T-cell (primary cell): ENCODE measurements around the gene GALNT10. TPM values are rescaled to one million over a fixed set of nuclear protein-coding genes. Genes with fewer than 3 reads are reported as not detected.

Experiments used
- ATAC-seq, 4 experiments: fragments of 200-7000 bp in 3 of 4; fragments of 150-1000 bp in 1 of 4; cut with Tn5 transposase; replicated peaks in 1 of 4; 1 replicate in 3 of 4; 2 replicates in 1 of 4; pipeline ENCODE4 v1.10.0; 2021; ENCODE audit warnings: moderate library complexity in 3 of 4, mild to moderate bottlenecking in 2 of 4, moderate number of reproducible peaks in 1 of 4
- CTCF ChIA-PET, 2 donors: fragments of 300-600 bp; sonication (Branson Sonifier 250); formaldehyde crosslinking; loops; one replicate each; lab custom pipeline; 2022; ENCODE audit warnings: antibody characterized with exemption in 2 of 2; lab: Charles Lee
- POLR2A ChIA-PET, 2 donors: fragments of 300-600 bp; sonication (Branson Sonifier 250); formaldehyde crosslinking; loops; one replicate each; lab custom pipeline; 2022; ENCODE audit warnings: antibody characterized with exemption in 2 of 2; lab: Charles Lee
- DNase-seq, 35 experiments: peaks; one replicate each; pipeline versions ENCODE4 v3.0.0 to v3.0.0-alpha.2; 2013 to 2023
- H3K27ac ChIP-seq: one replicate; pipeline ENCODE4 v1.5.1; 2013; ENCODE audit warnings: low read length
- H3K27me3 ChIP-seq, 2 experiments: replicated peaks in 1 of 2; 1 replicate in 1 of 2; 2 replicates in 1 of 2; pipeline versions ENCODE4 v1.6.1 to v1.7.0; 2013; ENCODE audit warnings: low read length in 1 of 2, mixed read lengths in 1 of 2; ENCODE audit not compliant: control insufficient read depth in 2 of 2, insufficient read depth in 2 of 2; ENCODE audit errors: extremely low read depth in 1 of 2
- H3K36me3 ChIP-seq, 2 donors: 1 replicate in 1 of 2; 2 replicates in 1 of 2; pipeline versions ENCODE4 v1.6.1 to v1.7.0; 2013; ENCODE audit warnings: low read length in 1 of 2; ENCODE audit not compliant: control insufficient read depth in 2 of 2, insufficient read depth in 1 of 2; ENCODE audit errors: extremely low read depth in 1 of 2
- H3K4me1 ChIP-seq, 2 experiments: 1 replicate in 1 of 2; 2 replicates in 1 of 2; pipeline versions ENCODE4 v1.6.1 to v1.7.0; 2013; ENCODE audit warnings: low read length in 2 of 2, mixed read lengths in 1 of 2; ENCODE audit not compliant: insufficient read depth in 2 of 2, control insufficient read depth in 1 of 2; ENCODE audit errors: extremely low read depth in 1 of 2
- H3K4me3 ChIP-seq, 2 donors: 1 replicate in 1 of 2; 2 replicates in 1 of 2; pipeline versions ENCODE4 v1.5.1 to v1.7.0; 2013; ENCODE audit warnings: mild to moderate bottlenecking in 2 of 2, low read length in 1 of 2, moderate library complexity in 1 of 2; ENCODE audit not compliant: control insufficient read depth in 1 of 2; ENCODE audit errors: extremely low read depth in 1 of 2
- H3K9me3 ChIP-seq: 2 replicates; pipeline ENCODE4 v1.7.0; 2013
- H3K27ac Mint-ChIP-seq, 2 donors: one replicate each; pipeline ENCODE4 v1.8.0; 2020 to 2021; ENCODE audit warnings: mild to moderate bottlenecking in 2 of 2, mixed read lengths in 2 of 2
- H3K27me3 Mint-ChIP-seq, 2 donors: one replicate each; pipeline ENCODE4 v1.8.0; 2021 to 2022; ENCODE audit warnings: mixed read lengths in 2 of 2
- H3K36me3 Mint-ChIP-seq: one replicate; pipeline ENCODE4 v1.8.0; 2021; ENCODE audit warnings: mixed read lengths
- H3K4me1 Mint-ChIP-seq, 3 donors: one replicate each; pipeline ENCODE4 v1.8.0; 2020 to 2022; ENCODE audit warnings: mixed read lengths in 3 of 3, mild to moderate bottlenecking in 1 of 3
- H3K4me3 Mint-ChIP-seq, 3 donors: one replicate each; pipeline ENCODE4 v1.8.0; 2020 to 2022; ENCODE audit warnings: mild to moderate bottlenecking in 3 of 3, mixed read lengths in 3 of 3, moderate library complexity in 3 of 3
- H3K9me3 Mint-ChIP-seq, 3 donors: one replicate each; pipeline ENCODE4 v1.8.0; 2020 to 2022; ENCODE audit warnings: mixed read lengths in 3 of 3
- WGBS: methylation state at CpG from one replicate; pipeline ENCODE4 v1.1.5; 2013; ENCODE audit warnings: missing lambda C conversion rate; ENCODE audit not compliant: insufficient coverage; 5-methylcytosine and 5-hydroxymethylcytosine counted together
- total RNA-seq, 35 experiments: library from RNA in 6 of 35; stranded (reverse) in 6 of 35; fragments of 120-200 nt in 1 of 35; gene quantifications; one replicate each; pipeline versions ENCODE4 v1.2.1 to v1.2.4 and lab custom pipeline; 2013 to 2026

The GALNT10 gene
- total RNA-seq, 5 donors from 2014 or later (not counting 1 experiment from before 2014, with no cell fraction given): 26.9 to 62.7 (median 40.8) TPM

DNA sequence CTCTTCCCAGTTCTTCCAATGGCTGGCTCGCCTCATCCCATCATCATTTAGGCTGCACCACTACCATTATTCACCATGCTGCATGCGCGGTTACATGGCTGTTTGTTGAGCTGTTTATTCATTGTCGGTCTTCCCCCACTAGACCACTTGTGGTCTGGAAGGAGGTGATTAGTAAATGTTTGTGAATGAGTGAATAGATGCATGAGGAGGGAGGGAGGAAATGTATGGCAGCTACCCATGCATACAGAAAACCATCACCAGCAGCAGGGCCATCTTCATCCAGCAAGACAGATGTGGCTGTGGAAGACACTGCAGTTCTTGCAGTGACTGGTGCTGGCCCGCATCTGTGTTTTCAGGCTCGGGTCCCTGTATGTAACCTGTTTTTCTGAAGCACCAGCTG lies 141.9 kb downstream of the GALNT10 start:
- Histone ChIP-seq H3K27ac (no peak overlapping the region), H3K36me3 (peaks cover 5 to 62% of the 10 kb centered on the region in 2 donors), H3K4me3 (no peak overlapping the region), H3K27me3 (no peaks in the 10 kb centered on the region), H3K4me1 (no peaks in the 10 kb centered on the region), H3K9me3 (no peaks in the 10 kb centered on the region)
- WGBS: 100% methylated on average over 2 of the region's 6 CpGs
- Mint-ChIP-seq H3K9me3 (no peaks in the 10 kb centered on the region), H3K27ac (no peak overlapping the region), H3K36me3 (peaks cover 81% of the 10 kb centered on the region), H3K4me1 (no peaks in the 10 kb centered on the region), H3K27me3 (no peaks in the 10 kb centered on the region), H3K4me3 (no peak overlapping the region)
- POLR2A ChIA-PET: no interaction called here
- CTCF ChIA-PET: no interaction called here
- ATAC-seq: no peak
- DNase-seq: no peak

DNA sequence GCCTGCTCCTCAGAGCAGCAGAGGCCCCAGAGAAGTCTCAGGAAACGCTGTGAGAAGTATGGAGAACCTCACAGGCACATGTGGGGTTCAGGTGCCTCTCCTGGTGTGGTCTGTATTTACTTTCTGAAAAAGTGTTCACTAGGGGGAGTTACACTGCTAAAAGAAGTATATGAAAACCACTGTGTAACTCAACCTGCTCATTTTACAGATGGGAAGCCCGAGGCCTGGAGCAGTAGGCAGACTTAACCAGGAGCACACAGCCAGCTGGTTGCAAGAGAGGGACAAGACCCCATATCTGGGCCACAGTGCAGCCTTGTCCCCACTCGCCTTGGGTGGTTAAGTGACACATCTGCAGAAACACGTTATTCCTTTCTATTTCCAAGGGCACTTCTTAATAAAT lies 142.5 kb downstream of the GALNT10 start:
- no peak overlapping the region for H3K27ac ChIP-seq
- Mint-ChIP-seq H3K4me1 (no peaks in the 10 kb centered on the region), H3K27ac (no peak overlapping the region), H3K9me3 (no peaks in the 10 kb centered on the region), H3K36me3 (peaks cover 87% of the 10 kb centered on the region), H3K4me3 (no peak overlapping the region), H3K27me3 (no peaks in the 10 kb centered on the region)
- peaks cover 5 to 65% of the 10 kb centered on the region in 2 donors for H3K36me3 ChIP-seq
- ChIA-PET POLR2A (no interaction called here), CTCF (no interaction called here)
- no peak overlapping the region for H3K4me3 ChIP-seq
- no peaks in the 10 kb centered on the region for H3K4me1 ChIP-seq
- H3K9me3 ChIP-seq: no peaks in the 10 kb centered on the region
- 82% methylated on average over 3 of the region's 4 CpGs for WGBS
- H3K27me3 ChIP-seq: no peaks in the 10 kb centered on the region
- no peak for ATAC-seq
- DNase-seq: no peak

GRCh38 chr5:154334406-154335064 lies 144.0 kb downstream of the GALNT10 start:
- Mint-ChIP-seq H3K4me3 (no peak overlapping the region), H3K9me3 (no peaks in the 10 kb centered on the region), H3K36me3 (peaks cover 92% of the 10 kb centered on the region), H3K27ac (no peak overlapping the region), H3K27me3 (no peaks in the 10 kb centered on the region), H3K4me1 (no peaks in the 10 kb centered on the region)
- H3K4me1 ChIP-seq: no peaks in the 10 kb centered on the region
- ATAC-seq: no peak
- no peak overlapping the region for H3K27ac ChIP-seq
- no peak overlapping the region for H3K4me3 ChIP-seq
- peaks cover 5 to 64% of the 10 kb centered on the region in 2 donors for H3K36me3 ChIP-seq
- whole genome bisulfite sequencing: 97% methylated on average over 3 of the region's 6 CpGs
- ChIA-PET POLR2A (no interaction called here), CTCF (no interaction called here)
- no peak for DNase-seq
- no peaks in the 10 kb centered on the region for H3K27me3 ChIP-seq
- H3K9me3 ChIP-seq: no peaks in the 10 kb centered on the region

DNA sequence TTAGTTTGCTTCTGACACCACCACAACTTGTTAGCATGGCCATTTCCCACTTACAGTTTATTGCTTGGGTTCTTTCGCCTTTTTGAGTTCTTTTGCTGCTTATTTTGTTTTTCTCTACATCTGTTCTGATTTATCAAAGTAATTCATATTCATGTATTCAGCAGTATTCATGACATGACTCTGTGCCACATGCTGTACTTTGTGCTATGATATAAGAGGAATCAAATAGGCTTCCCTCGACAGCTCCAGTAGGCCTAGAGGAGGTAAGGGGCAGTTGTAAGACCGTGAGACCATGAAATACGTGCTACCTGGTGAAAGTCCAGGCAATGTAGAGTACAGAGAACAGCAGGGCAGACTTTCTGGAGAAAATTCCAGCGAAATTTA lies 144.5 kb downstream of the GALNT10 start:
- Histone ChIP-seq H3K36me3 (peaks cover 5 to 59% of the 10 kb centered on the region in 2 donors), H3K27ac (no peak overlapping the region), H3K27me3 (no peaks in the 10 kb centered on the region), H3K4me1 (no peaks in the 10 kb centered on the region), H3K4me3 (no peak overlapping the region), H3K9me3 (no peaks in the 10 kb centered on the region)
- Mint-ChIP-seq H3K4me3 (no peak overlapping the region), H3K27ac (no peak overlapping the region), H3K9me3 (no peaks in the 10 kb centered on the region), H3K27me3 (no peaks in the 10 kb centered on the region), H3K4me1 (no peaks in the 10 kb centered on the region), H3K36me3 (peaks cover 86% of the 10 kb centered on the region)
- ATAC-seq: no peak
- ChIA-PET POLR2A (no interaction called here), CTCF (no interaction called here)
- no peak for DNase-seq
- 80% methylated on average over 3 of the region's 5 CpGs for WGBS

DNA sequence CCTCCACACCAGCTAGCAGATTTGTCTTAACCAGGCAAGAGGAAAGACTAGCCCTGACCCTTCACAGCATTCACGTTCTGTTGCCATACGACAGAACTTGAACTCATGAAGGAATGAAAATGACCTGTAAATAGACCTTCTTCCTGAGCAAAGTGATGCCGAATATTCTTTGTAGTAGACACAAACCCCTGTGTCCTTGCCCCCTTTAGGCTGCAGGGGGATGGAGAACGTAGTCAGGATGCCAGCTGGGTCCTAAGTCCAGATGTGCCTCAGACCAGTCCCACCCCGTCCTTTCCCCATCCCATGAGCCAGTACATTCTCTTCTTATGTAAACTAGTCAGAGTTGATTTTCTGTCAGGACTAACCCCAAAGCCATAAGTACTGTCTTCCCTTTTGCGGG lies 151.1 kb downstream of the GALNT10 start:
- H3K4me1 Mint-ChIP-seq: peaks cover 0 to 2% (median 0%) of the 10 kb centered on the region in 3 donors
- H3K36me3 Mint-ChIP-seq: peaks cover 42% of the 10 kb centered on the region
- ATAC-seq (no peak), DNase-seq (no peak)
- ChIA-PET POLR2A (interaction anchor here in 1 of 2 donors (0.6 kb wide), 1 partner anchor 362 kb away, joined by 3 read pairs; no protein-coding TSS in a partner anchor), CTCF (no interaction called here)
- no peaks in the 10 kb centered on the region for H3K4me1 ChIP-seq
- H3K4me3 Mint-ChIP-seq: no peak overlapping the region
- no peaks in the 10 kb centered on the region for H3K9me3 ChIP-seq
- H3K27me3 Mint-ChIP-seq: no peaks in the 10 kb centered on the region
- no peaks in the 10 kb centered on the region for H3K27me3 ChIP-seq
- H3K27ac Mint-ChIP-seq: no peak overlapping the region
- H3K27ac ChIP-seq: no peak overlapping the region
- no peaks in the 10 kb centered on the region for H3K9me3 Mint-ChIP-seq
- WGBS: 89% methylated on average over 3 of the region's 6 CpGs
- H3K36me3 ChIP-seq: peaks cover 0 to 13% of the 10 kb centered on the region in 2 donors
- H3K4me3 ChIP-seq: no peak overlapping the region

GRCh38 chr5:154342211-154342610 lies 151.7 kb downstream of the GALNT10 start:
- CTCF ChIA-PET: no interaction called here
- DNase-seq (no peak), ATAC-seq (no peak)
- H3K27me3 Mint-ChIP-seq: no peaks in the 10 kb centered on the region
- Histone ChIP-seq H3K27ac (no peak overlapping the region), H3K9me3 (no peaks in the 10 kb centered on the region), H3K36me3 (peaks cover 0 to 9% of the 10 kb centered on the region in 2 donors), H3K27me3 (no peaks in the 10 kb centered on the region), H3K4me1 (no peaks in the 10 kb centered on the region), H3K4me3 (no peak overlapping the region)
- WGBS: 100% methylated on average over 1 of the region's 7 CpGs
- H3K36me3 Mint-ChIP-seq: peaks cover 38% of the 10 kb centered on the region
- no peaks in the 10 kb centered on the region for H3K9me3 Mint-ChIP-seq
- H3K4me3 Mint-ChIP-seq: no peak overlapping the region
- H3K4me1 Mint-ChIP-seq: peaks cover 0 to 2% (median 0%) of the 10 kb centered on the region in 3 donors
- POLR2A ChIA-PET: interaction anchor here in 1 of 2 donors (0.6 kb wide), 1 partner anchor 362 kb away, joined by 3 read pairs; no protein-coding TSS in a partner anchor
- H3K27ac Mint-ChIP-seq: no peak overlapping the region
